Measurements from ENCODE around the gene CACNG4.

DNA sequence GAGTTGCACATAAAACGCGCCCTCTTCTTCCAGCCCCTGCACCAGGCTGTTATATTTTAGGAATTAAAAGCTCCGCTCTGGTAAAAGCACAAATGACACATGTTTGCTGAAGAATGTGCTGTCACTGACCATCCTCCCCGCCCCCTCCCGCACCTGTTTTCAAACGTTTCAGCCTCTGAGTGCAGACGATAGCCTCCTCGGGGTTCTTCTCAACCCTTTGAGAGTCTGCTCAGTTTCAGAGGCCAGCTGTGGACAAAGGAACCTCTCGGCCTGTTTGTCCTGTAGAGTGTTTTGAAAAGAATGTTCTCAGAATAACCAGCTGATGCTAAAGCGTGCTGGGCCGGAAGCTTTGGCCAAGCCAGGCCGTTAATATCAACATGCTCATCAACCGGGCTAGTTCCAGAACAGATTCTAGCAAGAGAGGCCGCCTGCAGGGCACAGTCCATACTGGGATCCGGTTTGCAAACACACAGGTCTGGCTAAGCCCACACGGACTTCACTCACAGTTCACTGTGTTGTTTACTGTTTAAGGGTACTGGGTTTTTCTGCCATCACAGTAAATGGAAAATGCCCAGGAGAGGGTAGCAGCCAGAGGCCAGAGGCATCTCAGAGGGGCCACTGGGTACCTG lies 6.4 kb upstream of the CACNG4 start:
- TF ChIP-seq, protein P1, sequence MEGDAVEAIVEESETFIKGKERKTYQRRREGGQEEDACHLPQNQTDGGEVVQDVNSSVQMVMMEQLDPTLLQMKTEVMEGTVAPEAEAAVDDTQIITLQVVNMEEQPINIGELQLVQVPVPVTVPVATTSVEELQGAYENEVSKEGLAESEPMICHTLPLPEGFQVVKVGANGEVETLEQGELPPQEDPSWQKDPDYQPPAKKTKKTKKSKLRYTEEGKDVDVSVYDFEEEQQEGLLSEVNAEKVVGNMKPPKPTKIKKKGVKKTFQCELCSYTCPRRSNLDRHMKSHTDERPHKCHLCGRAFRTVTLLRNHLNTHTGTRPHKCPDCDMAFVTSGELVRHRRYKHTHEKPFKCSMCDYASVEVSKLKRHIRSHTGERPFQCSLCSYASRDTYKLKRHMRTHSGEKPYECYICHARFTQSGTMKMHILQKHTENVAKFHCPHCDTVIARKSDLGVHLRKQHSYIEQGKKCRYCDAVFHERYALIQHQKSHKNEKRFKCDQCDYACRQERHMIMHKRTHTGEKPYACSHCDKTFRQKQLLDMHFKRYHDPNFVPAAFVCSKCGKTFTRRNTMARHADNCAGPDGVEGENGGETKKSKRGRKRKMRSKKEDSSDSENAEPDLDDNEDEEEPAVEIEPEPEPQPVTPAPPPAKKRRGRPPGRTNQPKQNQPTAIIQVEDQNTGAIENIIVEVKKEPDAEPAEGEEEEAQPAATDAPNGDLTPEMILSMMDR (IDR thresholded peaks at IDR 0.05): no peak
- TF ChIP-seq, protein P2, sequence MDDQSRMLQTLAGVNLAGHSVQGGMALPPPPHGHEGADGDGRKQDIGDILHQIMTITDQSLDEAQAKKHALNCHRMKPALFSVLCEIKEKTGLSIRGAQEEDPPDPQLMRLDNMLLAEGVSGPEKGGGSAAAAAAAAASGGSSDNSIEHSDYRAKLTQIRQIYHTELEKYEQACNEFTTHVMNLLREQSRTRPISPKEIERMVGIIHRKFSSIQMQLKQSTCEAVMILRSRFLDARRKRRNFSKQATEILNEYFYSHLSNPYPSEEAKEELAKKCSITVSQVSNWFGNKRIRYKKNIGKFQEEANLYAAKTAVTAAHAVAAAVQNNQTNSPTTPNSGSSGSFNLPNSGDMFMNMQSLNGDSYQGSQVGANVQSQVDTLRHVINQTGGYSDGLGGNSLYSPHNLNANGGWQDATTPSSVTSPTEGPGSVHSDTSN (IDR thresholded peaks at IDR 0.05): no peak
- no peak for TF ChIP-seq EHF (CRISPR knock-in tag; IDR thresholded peaks at IDR 0.05)
- TF ChIP-seq RAD21 (conservative IDR thresholded peaks at IDR 0.05 in 1 of 2, IDR thresholded peaks at IDR 0.05 in 1 of 2): no peak
- TF ChIP-seq POLR2A (IDR thresholded peaks at IDR 0.05; ENCODE audit: low read length): no peak
- TF ChIP-seq BHLHE40 (IDR thresholded peaks at IDR 0.05; ENCODE audit: low read depth, low read length): no peak
- TF ChIP-seq, protein P3, sequence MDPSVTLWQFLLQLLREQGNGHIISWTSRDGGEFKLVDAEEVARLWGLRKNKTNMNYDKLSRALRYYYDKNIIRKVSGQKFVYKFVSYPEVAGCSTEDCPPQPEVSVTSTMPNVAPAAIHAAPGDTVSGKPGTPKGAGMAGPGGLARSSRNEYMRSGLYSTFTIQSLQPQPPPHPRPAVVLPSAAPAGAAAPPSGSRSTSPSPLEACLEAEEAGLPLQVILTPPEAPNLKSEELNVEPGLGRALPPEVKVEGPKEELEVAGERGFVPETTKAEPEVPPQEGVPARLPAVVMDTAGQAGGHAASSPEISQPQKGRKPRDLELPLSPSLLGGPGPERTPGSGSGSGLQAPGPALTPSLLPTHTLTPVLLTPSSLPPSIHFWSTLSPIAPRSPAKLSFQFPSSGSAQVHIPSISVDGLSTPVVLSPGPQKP (IDR thresholded peaks at IDR 0.05; ENCODE audit: low read depth, low read length): no peak
- TF ChIP-seq, protein P4, sequence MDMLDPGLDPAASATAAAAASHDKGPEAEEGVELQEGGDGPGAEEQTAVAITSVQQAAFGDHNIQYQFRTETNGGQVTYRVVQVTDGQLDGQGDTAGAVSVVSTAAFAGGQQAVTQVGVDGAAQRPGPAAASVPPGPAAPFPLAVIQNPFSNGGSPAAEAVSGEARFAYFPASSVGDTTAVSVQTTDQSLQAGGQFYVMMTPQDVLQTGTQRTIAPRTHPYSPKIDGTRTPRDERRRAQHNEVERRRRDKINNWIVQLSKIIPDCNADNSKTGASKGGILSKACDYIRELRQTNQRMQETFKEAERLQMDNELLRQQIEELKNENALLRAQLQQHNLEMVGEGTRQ (IDR thresholded peaks at IDR 0.05): no peak
- no peak for TF ChIP-seq CHD2 (IDR thresholded peaks at IDR 0.05; ENCODE audit: low read length, partially characterized antibody)
- no peak for TF ChIP-seq ZFP36 (IDR thresholded peaks at IDR 0.05; ENCODE audit: borderline replicate concordance, partially characterized antibody)

Data from A549 (cell line).